Immature natural killer cell (primary cell): Measurements from ENCODE around the gene WDR70. TPM values are rescaled to one million over a fixed set of nuclear protein-coding genes. Genes with fewer than 3 reads are reported as not detected.

ENCODE experiments used
- DNase-seq, 3 donors: peaks; one replicate each; pipeline ENCODE4 v3.0.0; 2022; ENCODE audit warnings: mixed read lengths in 1 of 3
- H3K27ac Mint-ChIP-seq, 6 donors: one replicate each; pipeline ENCODE4 v1.8.0; 2020; ENCODE audit warnings: mixed read lengths in 6 of 6, mild to moderate bottlenecking in 5 of 6, inconsistent platforms in 4 of 6, moderate library complexity in 3 of 6
- H3K27me3 Mint-ChIP-seq, 3 donors: one replicate each; pipeline ENCODE4 v1.8.0; 2020 to 2021; ENCODE audit warnings: low read depth in 3 of 3, mild to moderate bottlenecking in 3 of 3, mixed read lengths in 3 of 3, moderate library complexity in 3 of 3, inconsistent platforms in 1 of 3
- H3K36me3 Mint-ChIP-seq, 3 donors: one replicate each; pipeline ENCODE4 v1.8.0; 2020; ENCODE audit warnings: mixed read lengths in 3 of 3, inconsistent platforms in 2 of 3, mild to moderate bottlenecking in 2 of 3
- H3K4me1 Mint-ChIP-seq, 2 donors: one replicate each; pipeline ENCODE4 v1.8.0; 2020; ENCODE audit warnings: inconsistent platforms in 2 of 2, mild to moderate bottlenecking in 2 of 2, mixed read lengths in 2 of 2, moderate library complexity in 1 of 2
- H3K4me3 Mint-ChIP-seq, 5 donors: one replicate each; pipeline ENCODE4 v1.8.0; 2020; ENCODE audit warnings: mild to moderate bottlenecking in 5 of 5, mixed read lengths in 5 of 5, inconsistent platforms in 3 of 5, moderate library complexity in 3 of 5
- H3K9me3 Mint-ChIP-seq, 6 donors: one replicate each; pipeline ENCODE4 v1.8.0; 2020; ENCODE audit warnings: mild to moderate bottlenecking in 6 of 6, mixed read lengths in 6 of 6, inconsistent platforms in 4 of 6, moderate library complexity in 3 of 6
- polyA plus RNA-seq, 3 donors: library from polyadenylated mRNA; unstranded; fragments of 300-500 nt; fragmentation: Illumina TruSeq; gene quantifications; one replicate each; pipeline ENCODE4 v1.2.3, GENCODE V29; 2021

Gene WDR70
- polyA plus RNA-seq, 3 donors from 2014 or later = 18.4 to 20.0 (median 18.6) TPM

DNA sequence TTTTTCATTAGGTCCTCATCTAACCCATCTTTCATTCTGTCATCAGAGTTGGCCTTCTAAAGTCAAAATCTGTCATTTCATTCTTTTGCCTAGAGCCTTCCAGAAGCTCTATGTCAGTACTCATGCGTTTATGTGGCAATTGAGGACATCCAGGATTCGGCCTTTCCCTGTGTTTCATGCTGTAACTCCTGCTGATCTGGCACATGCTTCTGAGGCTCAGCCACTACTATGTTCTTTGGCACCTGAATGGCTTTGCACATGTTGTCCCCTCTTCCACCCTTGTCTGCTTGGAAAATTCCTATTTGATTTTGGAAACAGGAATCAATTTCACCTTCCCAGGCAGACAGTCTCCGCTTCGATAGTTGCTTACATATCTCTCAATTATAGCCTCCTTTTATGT, 375.9 kb downstream of the WDR70 start:
- H3K4me1 Mint-ChIP-seq = no peaks in the 10 kb centered on the region
- H3K27me3 Mint-ChIP-seq = peaks cover 0 to 2% (median 0%) of the 10 kb centered on the region in 3 donors
- H3K4me3 Mint-ChIP-seq = no peak overlapping the region
- H3K36me3 Mint-ChIP-seq = peaks cover 23 to 43% (median 40%) of the 10 kb centered on the region in 3 donors
- H3K9me3 Mint-ChIP-seq = peaks cover 0 to 12% (median 3%) of the 10 kb centered on the region in 6 donors
- H3K27ac Mint-ChIP-seq = no peak overlapping the region
- DNase-seq = no peak

DNA sequence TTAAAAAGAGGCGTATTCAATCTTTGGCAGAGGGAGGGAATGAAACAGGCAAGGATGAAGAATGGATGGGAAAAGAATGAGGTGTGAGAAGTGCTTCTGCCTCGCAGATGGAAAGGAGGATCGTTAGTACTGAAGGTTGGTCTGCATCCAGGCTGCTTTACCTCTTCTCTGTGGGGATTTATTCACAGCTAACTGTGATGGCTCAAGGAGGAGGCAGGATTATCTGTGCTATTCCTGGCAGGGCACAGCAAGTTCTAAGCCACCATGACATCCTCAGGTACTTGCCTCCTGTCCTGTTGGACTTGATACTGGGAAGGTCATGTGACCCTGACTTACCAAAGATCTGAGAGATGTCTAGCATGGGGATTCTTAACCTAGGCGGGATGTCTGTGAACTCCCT, 376.5 kb downstream of the WDR70 start:
- Mint-ChIP-seq H3K36me3 (peaks cover 23 to 43% (median 40%) of the 10 kb centered on the region in 3 donors), H3K9me3 (peaks cover 0 to 12% (median 3%) of the 10 kb centered on the region in 6 donors), H3K4me1 (no peaks in the 10 kb centered on the region), H3K27ac (no peak overlapping the region), H3K27me3 (peaks cover 0 to 2% (median 0%) of the 10 kb centered on the region in 3 donors), H3K4me3 (no peak overlapping the region)
- DNase-seq = no peak

GRCh38 chr5:37756248-37756647, 377.1 kb downstream of the WDR70 start:
- DNase-seq = no peak
- H3K27me3 Mint-ChIP-seq = peaks cover 0 to 2% (median 0%) of the 10 kb centered on the region in 3 donors
- H3K4me1 Mint-ChIP-seq = no peaks in the 10 kb centered on the region
- peaks cover 0 to 12% (median 3%) of the 10 kb centered on the region in 6 donors for H3K9me3 Mint-ChIP-seq
- H3K36me3 Mint-ChIP-seq = peaks cover 20 to 43% (median 39%) of the 10 kb centered on the region in 3 donors
- no peak overlapping the region for H3K27ac Mint-ChIP-seq
- H3K4me3 Mint-ChIP-seq = no peak overlapping the region

DNA sequence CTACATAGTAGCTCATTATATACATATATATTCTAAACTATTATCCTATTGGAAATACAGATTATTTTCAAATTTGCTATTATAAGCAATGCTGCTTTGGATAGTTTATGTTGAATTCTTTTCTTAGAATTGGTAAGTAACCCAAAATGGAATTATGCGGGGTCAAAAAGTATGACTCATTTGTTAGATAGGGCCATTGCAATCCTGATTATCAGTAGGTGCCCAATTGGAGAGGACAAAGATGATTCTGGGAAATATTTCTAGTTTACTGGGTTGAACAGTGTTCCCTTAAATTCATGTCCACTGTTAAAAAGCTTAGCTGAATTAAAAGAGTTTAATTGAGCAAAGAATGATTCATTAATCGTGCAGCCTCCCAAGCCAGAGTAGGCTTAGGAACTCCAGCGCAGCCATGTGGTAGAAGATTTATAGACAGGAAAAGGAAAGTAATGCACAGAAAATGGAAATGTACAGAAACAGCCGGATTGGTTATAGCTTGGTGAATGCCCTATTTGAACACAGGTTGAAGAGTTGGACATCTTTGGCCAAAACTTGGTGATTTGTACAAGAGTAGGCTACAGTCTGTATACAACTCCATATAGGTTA, 379.0 kb downstream of the WDR70 start:
- H3K36me3 Mint-ChIP-seq = peaks cover 14 to 32% (median 31%) of the 10 kb centered on the region in 3 donors
- H3K9me3 Mint-ChIP-seq = peaks cover 0 to 12% (median 3%) of the 10 kb centered on the region in 6 donors
- no peak overlapping the region for H3K4me3 Mint-ChIP-seq
- H3K27ac Mint-ChIP-seq = no peak overlapping the region
- H3K27me3 Mint-ChIP-seq = peaks cover 0 to 2% (median 0%) of the 10 kb centered on the region in 3 donors
- H3K4me1 Mint-ChIP-seq = no peaks in the 10 kb centered on the region
- no peak for DNase-seq

- Mint-ChIP-seq H3K27ac (no peak overlapping the region), H3K36me3 (peaks cover 0 to 5% (median 3%) of the 10 kb centered on the region in 3 donors), H3K4me3 (no peak overlapping the region), H3K27me3 (peaks cover 2 to 3% (median 3%) of the 10 kb centered on the region in 3 donors), H3K4me1 (no peaks in the 10 kb centered on the region), H3K9me3 (peaks cover 0 to 6% (median 0%) of the 10 kb centered on the region in 6 donors)
- DNase-seq = no peak
Observed at GRCh38 chr5:37767251-37767650, 388.1 kb downstream of the WDR70 start.

GRCh38 chr5:37767961-37768360, 388.8 kb downstream of the WDR70 start:
- DNase-seq = no peak
- no peak overlapping the region for H3K27ac Mint-ChIP-seq
- no peaks in the 10 kb centered on the region for H3K4me1 Mint-ChIP-seq
- H3K27me3 Mint-ChIP-seq = peaks cover 2 to 5% (median 3%) of the 10 kb centered on the region in 3 donors
- peaks cover 0 to 6% (median 0%) of the 10 kb centered on the region in 6 donors for H3K9me3 Mint-ChIP-seq
- no peak overlapping the region for H3K4me3 Mint-ChIP-seq
- peaks cover 0 to 5% (median 3%) of the 10 kb centered on the region in 3 donors for H3K36me3 Mint-ChIP-seq

DNA sequence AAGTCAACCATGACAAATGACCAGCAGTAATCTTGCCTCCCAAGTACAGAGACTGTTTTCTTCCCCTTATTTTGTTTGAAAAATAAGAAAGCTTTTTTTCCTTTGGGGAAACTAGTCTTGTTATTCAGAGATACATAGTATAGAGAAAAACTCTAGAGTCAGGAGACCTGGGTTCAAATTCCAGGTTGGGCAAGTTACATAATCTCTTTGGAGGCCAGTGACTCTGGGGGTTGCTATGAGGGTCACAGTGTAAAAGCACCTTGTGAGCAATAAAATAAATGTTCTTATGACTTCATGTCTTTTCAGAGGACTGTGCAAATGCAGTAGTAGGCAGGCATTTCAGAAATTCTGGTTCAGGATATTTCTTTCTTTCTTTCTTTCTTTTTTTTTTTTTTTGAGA, 389.3 kb downstream of the WDR70 start:
- DNase-seq = no peak
- H3K27ac Mint-ChIP-seq = no peak overlapping the region
- H3K4me3 Mint-ChIP-seq = no peak overlapping the region
- peaks cover 0 to 5% (median 3%) of the 10 kb centered on the region in 3 donors for H3K36me3 Mint-ChIP-seq
- H3K4me1 Mint-ChIP-seq = no peaks in the 10 kb centered on the region
- peaks cover 2 to 5% (median 3%) of the 10 kb centered on the region in 3 donors for H3K27me3 Mint-ChIP-seq
- peaks cover 0 to 7% (median 2%) of the 10 kb centered on the region in 6 donors for H3K9me3 Mint-ChIP-seq

GRCh38 chr5:37769108-37769507, 390.0 kb downstream of the WDR70 start:
- Mint-ChIP-seq H3K9me3 (peaks cover 0 to 13% (median 5%) of the 10 kb centered on the region in 6 donors), H3K36me3 (peaks cover 0 to 5% (median 3%) of the 10 kb centered on the region in 3 donors), H3K4me3 (no peak overlapping the region), H3K27ac (no peak overlapping the region), H3K27me3 (peaks cover 2 to 5% (median 3%) of the 10 kb centered on the region in 3 donors), H3K4me1 (no peaks in the 10 kb centered on the region)
- no peak for DNase-seq

GRCh38 chr5:37769840-37770239, 390.7 kb downstream of the WDR70 start:
- Mint-ChIP-seq H3K4me1 (no peaks in the 10 kb centered on the region), H3K36me3 (peaks cover under 1 to 5% (median 4%) of the 10 kb centered on the region in 3 donors), H3K27me3 (peaks cover 2 to 5% (median 3%) of the 10 kb centered on the region in 3 donors), H3K4me3 (no peak overlapping the region), H3K27ac (no peak overlapping the region), H3K9me3 (peaks cover under 1 to 16% (median 6%) of the 10 kb centered on the region in 6 donors)
- no peak for DNase-seq

DNA sequence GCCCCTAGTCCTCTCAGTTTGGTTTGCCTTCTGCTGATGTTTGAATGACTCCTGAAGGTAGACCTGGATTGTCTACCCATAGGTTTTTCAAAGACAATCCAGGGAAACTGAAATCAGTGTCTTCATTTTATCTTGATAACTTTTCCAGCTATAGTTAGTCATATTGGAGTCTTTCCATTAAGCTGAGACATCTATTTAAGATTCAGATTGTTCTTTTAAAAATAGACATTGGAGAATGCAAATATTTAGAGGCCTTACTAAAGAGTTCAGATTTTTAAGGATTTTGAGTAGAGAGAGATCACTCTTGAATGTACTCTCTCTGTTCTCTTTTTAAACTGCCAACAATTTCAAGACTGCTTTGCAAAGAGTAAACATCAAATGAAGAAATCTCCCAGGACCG, 391.7 kb downstream of the WDR70 start:
- no peak for DNase-seq
- H3K4me1 Mint-ChIP-seq = no peaks in the 10 kb centered on the region
- peaks cover 4 to 8% (median 5%) of the 10 kb centered on the region in 3 donors for H3K27me3 Mint-ChIP-seq
- H3K9me3 Mint-ChIP-seq = peaks cover 6 to 22% (median 11%) of the 10 kb centered on the region in 6 donors
- no peak overlapping the region for H3K27ac Mint-ChIP-seq
- peaks cover 4 to 7% (median 5%) of the 10 kb centered on the region in 3 donors for H3K36me3 Mint-ChIP-seq
- no peak overlapping the region for H3K4me3 Mint-ChIP-seq

DNA sequence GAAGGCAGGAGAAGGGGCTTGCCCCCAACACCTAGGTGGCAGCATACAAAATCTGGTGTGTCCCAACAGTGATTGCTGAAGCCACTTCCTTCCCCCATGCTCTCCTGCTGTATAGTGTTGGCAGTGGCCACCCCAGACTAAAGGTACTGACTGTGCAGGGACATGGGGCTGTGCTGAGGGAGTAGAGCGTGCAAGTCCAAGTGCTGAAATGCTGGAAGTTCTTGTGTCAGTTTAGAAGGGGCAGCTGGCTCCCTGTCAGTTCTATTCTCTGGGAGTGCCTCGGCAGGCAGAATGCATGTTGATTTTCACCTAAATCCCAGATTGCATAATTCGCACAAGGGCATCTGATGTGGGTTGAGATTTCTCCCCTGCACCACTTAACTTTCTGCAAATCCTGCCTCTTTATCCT, 392.1 kb downstream of the WDR70 start:
- H3K9me3 Mint-ChIP-seq = peaks cover 8 to 27% (median 12%) of the 10 kb centered on the region in 6 donors
- no peaks in the 10 kb centered on the region for H3K4me1 Mint-ChIP-seq
- H3K4me3 Mint-ChIP-seq = no peak overlapping the region
- no peak for DNase-seq
- peaks cover 4 to 7% (median 5%) of the 10 kb centered on the region in 3 donors for H3K36me3 Mint-ChIP-seq
- H3K27ac Mint-ChIP-seq = no peak overlapping the region
- H3K27me3 Mint-ChIP-seq = peaks cover 4 to 9% (median 5%) of the 10 kb centered on the region in 3 donors

GRCh38 chr5:37771731-37772130, 392.6 kb downstream of the WDR70 start:
- Mint-ChIP-seq H3K27ac (no peak overlapping the region), H3K27me3 (peaks cover 1 to 9% (median 5%) of the 10 kb centered on the region in 3 donors), H3K4me1 (no peaks in the 10 kb centered on the region), H3K9me3 (peaks cover 8 to 27% (median 12%) of the 10 kb centered on the region in 6 donors), H3K4me3 (no peak overlapping the region), H3K36me3 (peaks cover 4 to 7% (median 5%) of the 10 kb centered on the region in 3 donors)
- no peak for DNase-seq

GRCh38 chr5:37772255-37772654, 393.1 kb downstream of the WDR70 start:
- no peak for DNase-seq
- H3K4me1 Mint-ChIP-seq = no peaks in the 10 kb centered on the region
- H3K27ac Mint-ChIP-seq = no peak overlapping the region
- H3K4me3 Mint-ChIP-seq = no peak overlapping the region
- H3K27me3 Mint-ChIP-seq = peaks cover 1 to 9% (median 5%) of the 10 kb centered on the region in 3 donors
- H3K36me3 Mint-ChIP-seq = peaks cover 4 to 7% (median 5%) of the 10 kb centered on the region in 3 donors
- peaks cover 8 to 27% (median 12%) of the 10 kb centered on the region in 6 donors for H3K9me3 Mint-ChIP-seq

DNA sequence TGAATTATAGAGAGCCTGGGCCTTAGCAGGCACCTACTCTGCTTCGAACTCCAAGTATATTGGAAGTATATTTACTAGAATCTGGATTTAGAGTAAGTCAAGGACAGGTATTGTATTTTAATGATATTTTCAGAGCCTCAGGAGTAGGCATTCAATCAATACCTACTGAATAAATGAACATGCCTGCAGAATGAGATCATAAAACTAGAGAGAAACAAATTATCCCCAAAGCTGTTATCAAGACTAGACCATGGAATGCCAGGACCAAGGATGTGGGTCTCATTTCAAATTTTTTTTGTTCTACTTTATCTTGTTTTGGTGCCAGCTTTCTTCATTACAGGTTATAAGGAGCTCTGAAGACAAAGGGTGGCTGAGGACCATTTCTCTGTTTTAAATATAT, 394.7 kb downstream of the WDR70 start:
- H3K9me3 Mint-ChIP-seq = peaks cover 8 to 27% (median 14%) of the 10 kb centered on the region in 6 donors
- H3K4me1 Mint-ChIP-seq = no peaks in the 10 kb centered on the region
- DNase-seq = no peak
- no peak overlapping the region for H3K27ac Mint-ChIP-seq
- H3K27me3 Mint-ChIP-seq = peaks cover 1 to 8% (median 5%) of the 10 kb centered on the region in 3 donors
- H3K4me3 Mint-ChIP-seq = no peak overlapping the region
- peaks cover 0 to 4% (median 4%) of the 10 kb centered on the region in 3 donors for H3K36me3 Mint-ChIP-seq
